ENCODE measurements around the gene TXNRD2.

- no peak for TF ChIP-seq CTCF (IDR thresholded peaks at IDR 0.05)
- TF ChIP-seq POLR2A (IDR thresholded peaks at IDR 0.05), result no peak
- no peak for TF ChIP-seq POLR2AphosphoS5 (IDR thresholded peaks at IDR 0.05)
- no peak for TF ChIP-seq EP300 (IDR thresholded peaks at IDR 0.05)
Measured at GRCh38 chr22:19912271-19912999, 29.2 kb downstream of the TXNRD2 start.
